Esophagus squamous epithelium (tissue), 4 donors: ENCODE data around the gene EDDM13.

Experiments used
- CTCF ChIP-seq, 6 experiments: fragments of 450-650 bp in 4 of 6; fragments of 200-600 bp in 2 of 6; sonication (generic) in 2 of 6; IDR thresholded peaks; one replicate each; pipeline ENCODE4 v1.5.1; 2016 to 2019; ENCODE audit warnings: antibody characterized with exemption in 6 of 6, mild to moderate bottlenecking in 4 of 6, moderate library complexity in 4 of 6
- POLR2A ChIP-seq, 4 donors: fragments of 450-650 bp; IDR thresholded peaks; one replicate each; pipeline ENCODE4 v1.6.1; 2017; ENCODE audit warnings: antibody characterized with exemption in 4 of 4, mild to moderate bottlenecking in 4 of 4, moderate library complexity in 3 of 4

- TF ChIP-seq CTCF (IDR thresholded peaks at IDR 0.05) = no peak
- no peak for TF ChIP-seq POLR2A (IDR thresholded peaks at IDR 0.05)
Measured at GRCh38 chr19:56258272-56258671, 14.3 kb upstream of the EDDM13 start.
